HepG2 (cell line): Measurements from ENCODE around the gene NYAP2.

Experiments
- CBX5 ChIP-seq: sonication (generic); formaldehyde crosslinking; IDR thresholded peaks from 2 replicates; pipeline ENCODE4 v1.4.0; 2020; ENCODE audit warnings: missing genetic modification reagents, borderline replicate concordance
- CTCF ChIP-seq: sonication (generic); formaldehyde crosslinking; IDR thresholded peaks from 2 replicates; pipeline ENCODE4 v1.5.0; 2020; ENCODE audit warnings: mild to moderate bottlenecking, missing genetic modification reagents, moderate library complexity

DNA sequence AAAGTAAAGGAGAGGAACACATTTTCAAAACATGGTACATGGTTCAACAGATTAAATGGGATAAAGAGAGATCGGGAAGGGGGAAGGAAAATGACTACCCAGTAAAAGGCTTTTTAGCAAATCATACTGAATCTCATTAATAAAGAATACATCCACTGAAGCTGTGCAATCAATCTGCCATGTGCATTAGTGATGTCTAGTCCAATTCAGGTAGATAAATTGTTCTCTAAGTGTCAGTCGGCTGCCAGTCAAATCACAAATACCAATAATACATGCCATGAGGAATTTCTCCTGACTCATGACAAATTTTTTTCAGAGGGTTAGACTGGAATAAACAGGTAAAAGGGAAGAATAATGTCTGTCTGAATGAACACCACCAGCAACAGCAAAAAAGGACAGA lies 22.6 kb downstream of the NYAP2 start:
- no peak for TF ChIP-seq CTCF (CRISPR knock-in tag)
- TF ChIP-seq CBX5 (CRISPR knock-in tag), result no peak
